Hematopoietic multipotent progenitor cell treated with erythropoietin and hydrocortisone succinate and interleukin-3 and kit ligand, for 4 days (in vitro differentiated cells): ENCODE results near the gene MXRA5.
"Not testable (repeated sequence)": the region's sequence is repeated elsewhere in the genome, so short reads cannot be mapped to it uniquely, and the experiment has no call there.

Experiments used
- DNase-seq: peaks from one replicate; pipeline ENCODE4 v3.0.0-alpha.2; 2015

Gene MXRA5

DNA sequence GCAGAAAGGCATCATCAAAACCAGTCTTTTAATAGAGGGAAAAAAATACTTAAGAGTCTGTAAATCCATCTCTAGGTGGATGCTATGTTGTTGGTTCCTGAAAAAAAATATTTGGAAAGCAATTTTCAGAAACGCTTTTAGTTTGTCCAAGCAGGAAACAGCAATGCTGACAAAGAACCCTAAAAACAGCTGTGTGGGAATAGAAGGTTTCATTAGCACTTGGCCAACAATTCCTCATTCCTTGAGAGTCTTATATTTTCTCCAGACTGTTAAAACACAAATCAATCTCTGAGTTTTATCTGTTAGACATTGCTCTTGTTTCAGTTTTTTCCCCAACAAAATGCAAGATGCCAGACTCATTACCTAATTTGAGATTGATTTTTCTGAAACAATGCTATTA lies 6.4 kb downstream of the MXRA5 start:
- no peak for DNase-seq

DNA sequence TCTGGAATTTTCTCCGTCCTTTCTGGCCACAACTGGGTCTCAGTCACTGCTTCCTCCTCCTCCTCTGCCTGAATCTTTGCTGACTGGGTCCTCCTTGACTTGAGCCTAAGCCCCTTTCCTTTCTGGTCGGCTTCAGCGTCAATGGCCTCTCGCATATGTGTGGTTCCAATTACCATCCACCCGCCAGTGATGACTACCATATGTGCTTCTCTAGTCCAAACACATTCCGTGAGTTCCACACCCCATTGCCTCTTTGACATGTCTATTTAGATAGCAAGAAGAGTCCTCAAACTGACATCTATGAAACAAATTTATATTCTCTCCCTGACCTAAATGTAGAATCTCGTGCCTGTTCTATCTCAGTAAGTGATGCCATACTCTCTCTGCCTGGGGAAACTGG lies 19.8 kb downstream of the MXRA5 start:
- no peak for DNase-seq

DNA sequence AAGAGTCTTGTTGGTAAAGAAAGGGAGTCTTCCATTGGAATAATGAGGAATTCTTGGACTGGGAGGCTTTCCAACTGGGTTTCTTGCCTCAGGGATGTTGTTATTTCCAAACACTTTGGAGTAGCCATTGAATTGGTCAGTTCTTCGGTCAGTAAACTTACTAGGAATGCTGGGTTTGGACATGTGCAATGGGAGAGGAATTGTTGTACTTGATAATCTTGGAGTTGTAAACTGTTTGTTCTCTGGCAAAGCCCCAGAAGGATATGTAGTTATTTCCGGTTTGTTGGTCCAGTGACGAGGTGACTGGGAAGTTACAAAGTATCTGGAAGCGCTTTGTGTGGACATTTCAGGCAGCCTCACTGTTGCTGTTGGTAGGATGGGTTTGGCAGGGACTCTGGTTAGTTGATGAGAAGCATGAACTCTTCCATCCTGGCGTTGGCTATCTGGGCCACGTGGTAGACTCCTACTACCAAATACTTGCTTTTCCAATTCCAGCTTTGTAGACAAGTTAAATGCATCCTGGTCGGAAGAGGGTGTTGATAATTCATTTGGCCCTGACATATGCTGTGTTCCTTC lies 25.9 kb downstream of the MXRA5 start:
- DNase-seq = no peak

DNA sequence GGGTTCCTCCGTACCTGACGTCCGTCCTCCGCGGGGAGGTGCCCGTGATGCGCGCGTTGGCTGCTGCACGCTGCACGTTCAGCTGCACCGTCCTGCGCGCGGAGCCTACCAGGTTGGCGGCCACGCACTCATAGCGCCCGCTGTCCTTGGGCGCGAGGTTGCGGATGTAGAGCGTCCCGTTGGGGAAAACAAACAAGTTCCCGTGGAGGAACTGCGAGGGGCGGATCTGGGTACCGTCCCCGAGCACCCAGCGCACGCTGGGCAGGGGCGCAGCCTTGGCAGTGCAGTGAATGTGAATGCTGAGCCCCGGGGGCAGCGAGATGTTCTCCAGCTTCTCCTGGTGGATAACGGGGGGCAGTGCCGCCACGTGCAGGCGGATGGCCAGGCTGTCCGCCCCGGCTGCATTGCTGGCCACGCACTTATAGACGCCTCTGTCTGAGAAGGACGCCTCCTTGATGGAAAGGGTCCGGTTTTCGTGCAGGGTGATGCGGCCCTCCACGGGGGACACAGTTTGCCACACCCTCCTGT lies 29.2 kb downstream of the MXRA5 start:
- DNase-seq = no peak

DNA sequence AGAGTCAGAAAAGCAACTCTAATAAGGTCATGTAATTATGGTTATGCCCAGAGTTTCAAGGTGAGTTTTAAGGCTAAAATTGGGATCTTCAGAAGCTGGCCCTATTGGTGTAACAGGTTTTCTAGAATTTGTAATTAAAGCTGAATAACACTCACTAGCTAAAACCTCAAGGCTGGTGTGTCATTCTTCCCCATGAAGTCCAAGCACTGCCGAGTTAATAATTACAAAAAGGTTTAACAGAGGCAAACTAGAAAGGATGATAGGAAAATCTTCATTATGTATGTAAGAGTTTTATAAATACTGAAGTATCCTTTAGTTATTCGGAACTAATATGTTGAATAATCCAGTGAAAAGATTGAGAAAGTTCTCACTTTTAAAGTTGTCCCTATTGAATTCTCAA lies 34.3 kb downstream of the MXRA5 start:
- no peak for DNase-seq

DNA sequence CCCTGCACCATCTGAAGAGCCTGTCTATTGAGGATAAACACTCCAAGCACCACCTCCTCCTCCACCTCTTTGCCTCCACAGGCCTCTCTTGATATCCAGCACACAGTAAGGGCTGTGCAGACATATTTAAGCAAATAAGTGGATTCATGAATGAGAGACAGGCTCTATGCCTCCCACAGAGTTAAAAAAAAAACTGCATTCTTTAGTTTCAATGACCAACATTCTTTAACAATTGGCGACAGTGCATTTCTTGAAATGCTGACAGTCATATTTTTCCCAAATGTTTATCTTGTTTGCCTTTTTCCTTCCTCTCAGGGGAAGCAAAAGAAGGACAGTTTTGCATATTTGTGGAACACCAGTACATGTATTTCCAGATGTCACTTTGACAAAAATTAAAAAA lies 38.6 kb downstream of the MXRA5 start:
- DNase-seq = no peak

DNA sequence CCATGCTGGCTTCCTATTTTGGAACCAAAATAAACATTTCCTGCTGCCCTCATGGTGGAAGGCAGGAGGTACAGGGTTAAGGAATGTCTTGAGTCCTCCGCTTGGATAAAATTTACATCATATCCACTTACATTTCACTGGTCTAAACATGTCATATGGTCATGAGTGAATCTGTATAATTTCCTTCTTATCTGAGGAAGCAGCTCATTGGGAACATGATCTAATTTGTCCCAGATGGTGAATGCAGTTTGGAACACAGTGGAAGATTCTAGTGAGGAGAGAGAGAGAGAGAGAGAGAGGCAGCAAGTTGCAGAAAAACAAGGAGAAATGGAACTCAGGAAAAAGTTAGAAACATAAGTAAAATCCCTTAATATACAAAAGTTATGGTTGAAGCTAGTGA lies 46.8 kb downstream of the MXRA5 start:
- DNase-seq = no peak

DNA sequence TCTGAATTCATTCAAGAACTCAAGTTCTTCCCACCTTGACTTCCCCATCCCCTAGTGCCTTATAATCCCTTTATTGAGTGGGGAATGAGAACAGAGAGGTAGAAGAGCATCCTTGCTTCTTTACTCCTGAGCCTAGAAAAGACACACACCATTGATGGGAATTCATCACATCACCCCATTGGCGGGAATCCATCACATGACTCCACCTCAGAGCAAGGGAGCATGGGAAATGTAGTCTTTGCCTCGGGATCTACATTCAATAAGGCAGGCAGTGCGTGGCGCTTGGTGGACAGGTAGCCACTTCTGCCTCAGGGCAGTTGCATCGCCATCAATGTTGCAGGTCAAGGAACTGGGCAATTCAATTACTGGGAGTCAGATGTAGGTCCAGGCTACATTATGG lies 50.7 kb downstream of the MXRA5 start:
- peak; percentile 0 for DNase-seq

DNA sequence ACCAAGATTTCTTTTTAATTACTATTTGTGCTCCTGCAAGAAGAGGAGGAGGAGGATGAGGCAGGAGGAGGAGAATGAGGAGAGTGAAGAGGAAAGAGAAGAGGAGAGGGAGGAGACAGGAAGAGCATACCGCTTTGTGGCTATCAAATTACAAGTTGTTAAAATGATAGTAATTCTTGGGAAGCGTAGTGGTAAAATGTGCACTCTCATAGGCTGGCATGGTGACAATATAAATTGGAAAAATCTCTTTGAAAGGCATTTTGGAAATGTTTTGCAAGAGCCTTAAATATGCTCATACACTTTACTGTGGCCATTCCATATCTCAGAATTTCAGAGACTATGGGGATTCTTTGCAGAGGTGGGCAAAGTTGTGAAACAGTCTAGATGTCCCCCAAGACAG lies 53.2 kb downstream of the MXRA5 start:
- DNase-seq = no peak

DNA sequence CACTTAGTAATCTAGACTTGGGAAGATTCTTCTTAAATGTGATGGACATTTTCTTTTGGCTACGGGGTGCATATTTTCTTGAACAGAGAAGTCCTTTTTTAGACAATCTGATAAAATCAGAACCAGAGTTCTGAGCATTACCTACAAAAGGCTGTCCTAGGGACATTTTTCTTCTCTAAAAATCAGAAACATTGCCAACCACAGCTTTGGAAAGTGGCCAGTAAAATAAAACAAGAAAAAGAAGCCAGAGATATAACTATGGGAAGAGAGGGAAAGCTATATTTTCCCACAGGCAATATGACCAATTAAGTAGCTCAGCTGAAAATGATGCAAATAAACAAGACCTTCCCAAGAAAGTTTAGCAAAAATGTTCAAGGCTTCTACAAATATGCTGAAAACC lies 55.9 kb downstream of the MXRA5 start:
- no peak for DNase-seq

DNA sequence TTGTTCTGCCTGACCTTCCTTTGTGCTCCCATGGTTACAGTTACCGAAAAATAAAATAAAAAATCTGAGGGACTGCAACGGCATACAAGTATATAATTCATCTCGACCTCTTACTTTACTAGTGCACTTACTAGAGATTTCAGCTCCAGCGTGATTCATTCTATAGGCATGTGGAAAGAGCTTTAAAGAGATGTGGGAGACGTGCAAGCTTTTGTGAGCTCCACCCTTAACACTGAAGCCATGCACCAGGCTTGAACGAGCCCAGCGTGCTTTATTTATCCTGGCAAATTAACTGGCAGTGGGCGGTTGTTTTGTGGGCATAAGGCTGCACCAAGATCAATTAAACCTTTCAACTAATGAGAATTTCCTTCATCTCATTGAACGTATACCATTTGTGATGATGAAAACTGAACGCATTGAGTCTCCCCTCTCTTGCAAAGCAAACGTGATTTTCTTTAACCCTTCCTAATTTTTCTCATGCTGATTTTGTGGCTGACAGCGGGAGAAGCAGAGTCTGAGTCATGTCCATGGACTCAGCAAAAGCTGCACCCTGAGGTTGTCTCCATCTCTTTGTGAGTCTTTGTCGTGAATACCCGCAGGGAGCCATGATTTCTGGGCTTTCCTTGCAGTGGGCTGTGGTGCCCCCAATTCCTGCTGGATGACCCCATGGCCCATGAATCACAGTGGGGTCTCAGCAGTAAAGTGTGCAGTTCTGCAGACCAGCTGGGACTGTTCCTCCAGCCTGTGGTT lies 60.1 kb downstream of the MXRA5 start:
- DNase-seq = no peak

DNA sequence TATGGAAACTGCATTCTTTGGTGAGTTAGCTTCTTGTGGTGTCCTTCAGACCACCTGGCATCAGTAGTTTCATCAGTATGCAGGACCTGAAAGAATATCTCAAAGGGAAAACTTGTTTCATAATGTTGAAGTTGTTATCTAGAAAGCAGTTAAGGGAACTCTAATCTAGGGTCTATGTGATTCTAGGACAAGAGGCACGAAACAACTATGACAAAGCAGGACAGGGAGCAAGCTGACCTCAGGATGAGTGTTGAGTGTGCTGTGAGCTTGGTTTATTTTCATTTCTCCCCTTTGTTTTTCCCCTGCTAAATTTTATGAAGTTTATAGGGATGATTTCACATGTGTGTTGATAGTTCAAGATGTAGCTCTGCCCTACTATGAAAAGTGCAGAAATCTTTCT lies 65.7 kb downstream of the MXRA5 start:
- no peak for DNase-seq

DNA sequence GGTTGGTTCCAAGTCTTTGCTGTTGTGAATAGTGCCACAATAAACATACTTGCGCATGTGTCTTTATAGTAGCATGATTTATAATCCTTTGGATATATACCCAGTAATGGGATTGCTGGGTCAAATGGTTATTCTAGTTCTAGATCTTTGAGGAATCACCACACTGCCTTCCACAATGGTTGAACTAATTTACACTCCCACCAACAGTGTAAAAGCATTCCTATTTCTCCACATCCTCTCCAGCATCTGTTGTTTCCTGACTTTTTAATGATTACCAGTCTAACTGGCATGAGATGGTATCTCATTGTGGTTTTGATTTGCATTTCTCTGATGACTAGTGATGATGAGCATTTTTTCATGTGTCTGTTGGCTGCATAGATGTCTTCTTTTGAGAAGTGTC lies 72.8 kb downstream of the MXRA5 start:
- not testable (repeated sequence) for DNase-seq

DNA sequence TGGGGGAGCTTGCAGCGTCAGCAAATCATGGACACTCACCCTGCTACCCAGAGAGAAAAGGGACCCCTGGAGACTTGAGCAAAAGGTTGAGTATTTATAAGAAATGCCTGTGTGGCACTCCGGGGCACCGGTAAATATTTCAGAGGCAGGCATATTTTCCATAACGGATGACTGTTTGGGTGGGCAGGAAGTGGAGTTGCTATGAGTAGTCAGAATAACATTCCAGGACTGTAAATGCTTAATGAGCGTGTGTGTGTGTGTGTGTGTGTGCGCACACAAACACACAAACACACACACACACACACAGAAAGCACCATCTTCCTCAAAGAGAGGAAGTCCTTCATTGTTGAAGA lies 74.6 kb downstream of the MXRA5 start:
- no peak for DNase-seq

DNA sequence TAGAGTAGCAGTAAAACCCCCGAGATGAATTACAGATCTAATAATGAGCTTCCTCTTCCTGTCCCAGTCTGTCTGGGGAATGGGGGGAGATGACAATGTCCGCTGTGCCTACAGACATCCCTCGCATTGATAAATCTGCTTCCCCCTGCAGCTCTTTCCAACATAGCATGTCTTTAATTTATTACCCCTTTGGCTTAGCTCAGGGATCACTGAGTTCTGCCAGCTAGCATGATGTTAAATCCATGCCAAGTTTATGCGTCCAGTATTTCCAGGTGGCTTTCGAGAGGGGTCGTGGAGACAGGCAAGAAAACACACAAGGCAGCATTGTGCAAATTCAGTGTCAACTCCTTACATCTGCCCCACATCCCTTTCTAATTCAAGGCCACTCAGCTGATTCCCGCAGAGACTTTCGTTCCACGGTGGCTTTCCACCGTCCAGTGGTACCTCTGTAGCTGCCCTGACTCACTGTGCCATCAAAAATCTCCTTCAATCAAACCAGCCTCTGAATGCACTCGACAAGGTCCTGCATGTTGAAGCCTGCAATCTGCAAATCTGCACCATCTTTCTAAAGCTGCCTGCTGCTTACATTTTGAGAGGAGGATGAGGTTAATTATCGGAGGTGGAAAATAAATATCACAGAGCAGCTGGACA lies 75.1 kb downstream of the MXRA5 start:
- no peak for DNase-seq

DNA sequence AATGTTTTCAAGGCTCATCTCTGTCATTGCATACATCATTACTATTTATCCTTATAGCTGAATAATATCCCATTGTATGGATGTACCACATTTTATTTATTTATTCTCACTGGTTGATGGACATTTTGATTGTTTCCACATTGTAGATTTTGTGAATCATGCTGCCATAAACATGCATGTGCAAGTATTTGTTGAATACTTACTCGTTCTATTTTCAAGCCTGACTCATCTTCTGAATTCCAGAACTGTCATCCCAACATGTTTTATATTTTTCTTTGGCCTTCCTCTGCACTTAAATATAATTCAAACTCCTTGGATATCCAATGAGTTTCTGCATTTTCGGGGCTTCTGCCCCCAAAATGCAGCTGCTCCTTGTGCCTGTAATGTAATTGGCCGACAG lies 77.6 kb downstream of the MXRA5 start:
- DNase-seq = no peak

DNA sequence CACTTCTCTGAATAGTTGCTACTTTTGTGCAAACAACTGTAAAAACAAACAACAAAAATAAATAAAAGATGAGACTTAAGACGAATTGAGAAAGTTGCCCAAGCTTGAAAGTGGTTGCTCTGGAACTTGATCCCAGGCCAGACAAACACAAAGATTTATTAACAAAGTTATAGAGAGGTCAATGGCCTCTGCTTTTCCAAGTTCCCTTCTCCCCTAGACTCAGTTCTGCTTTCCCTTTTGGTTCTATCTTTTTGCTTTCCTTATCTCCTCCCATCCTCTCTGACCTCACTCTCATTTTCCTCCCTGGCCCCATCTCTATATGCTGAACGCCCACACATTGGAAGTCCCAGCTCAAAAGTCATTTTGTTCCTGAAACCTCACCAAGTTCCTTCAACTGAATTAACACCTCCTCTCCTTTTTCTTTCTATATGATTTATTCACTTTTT lies 82.7 kb downstream of the MXRA5 start:
- no peak for DNase-seq

DNA sequence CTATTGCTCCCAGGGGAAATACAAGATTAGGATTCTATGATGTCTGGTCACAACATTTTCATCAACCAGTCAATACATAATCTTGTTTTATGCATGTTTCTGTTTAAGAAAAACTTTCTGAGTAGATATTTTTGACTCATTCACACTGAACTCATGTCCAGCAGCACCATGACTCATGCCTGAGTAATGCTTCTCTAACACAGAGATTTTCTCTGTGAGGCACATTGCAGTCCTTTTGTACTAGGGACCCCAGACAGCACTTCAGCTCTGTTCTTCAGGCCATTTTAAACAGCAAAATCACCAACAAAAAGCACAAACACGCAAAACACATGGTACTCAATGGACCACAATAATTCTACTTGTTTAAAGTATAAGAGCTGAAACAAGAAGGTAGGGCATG lies 83.6 kb downstream of the MXRA5 start:
- no peak for DNase-seq
